HCT116 (cell line): ENCODE measurements around the gene LRRC3C. TPM values are rescaled to one million over a fixed set of nuclear protein-coding genes. Genes with fewer than 3 reads are reported as not detected.

ENCODE experiments used
- ATAC-seq: fragments of 200-7000 bp; cut with Tn5 transposase; 2 replicates; pipeline ENCODE4 v1.9.1; 2020; ENCODE audit warnings: mild to moderate bottlenecking, moderate library complexity
- BruUV-seq: library from RNA; stranded (reverse); fragments of 400-500 nt; replicated peaks from 2 replicates; lab custom pipeline; 2021; lab: Mats Ljungman, UMichigan
- CTCF ChIA-PET: fragments of 300-600 bp; sonication (Branson Sonifier 250); formaldehyde crosslinking; loops from one replicate; lab custom pipeline; 2021; ENCODE audit warnings: antibody characterized with exemption; lab: Charles Lee
- POLR2A ChIA-PET: fragments of 300-600, 350-600 bp; sonication (Branson Sonifier 250); formaldehyde crosslinking; loops from one replicate; lab custom pipeline; 2021; ENCODE audit warnings: antibody characterized with exemption; lab: Charles Lee
- RAD21 ChIA-PET, 2 experiments: fragments of 300-600 bp; sonication (Branson Sonifier 250); formaldehyde crosslinking; loops; one replicate each; lab custom pipeline; 2023; ENCODE audit warnings: low total read pairs in 2 of 2; ENCODE audit not compliant: uncharacterized antibody in 2 of 2, unreplicated experiment in 2 of 2, low non-redundant PET in 1 of 2; lab: Charles Lee
- DNase-seq: peaks from one replicate; pipeline ENCODE4 v3.0.0-alpha.2; 2010; ENCODE audit warnings: low read depth, low spot score
- H2AFZ ChIP-seq: fragments of 200-600 bp; shearing (Covaris generic), sonication (generic); 2 replicates; pipeline ENCODE4 v1.6.1; 2017; ENCODE audit warnings: low read depth, mixed run types, mixed read lengths, antibody characterized with exemption, low read length; ENCODE audit not compliant: poor library complexity, severe bottlenecking
- H3K27ac ChIP-seq: 2 replicates; pipeline ENCODE4 v1.5.1; 2012; ENCODE audit warnings: low read depth, low read length
- H3K27me3 ChIP-seq: fragments of 200-600 bp; sonication (generic); 2 replicates; pipeline ENCODE4 v1.6.1; 2016; ENCODE audit warnings: mixed run types, low read length, mixed read lengths; ENCODE audit not compliant: insufficient read depth
- H3K36me3 ChIP-seq, 2 experiments: fragments of 200-500 bp in 1 of 2; fragments of 200-600 bp in 1 of 2; sonication (Bioruptor generic) in 1 of 2; sonication (generic) in 1 of 2; 2 replicates each; pipeline versions ENCODE4 v1.5.1 to v1.6.1; 2014 to 2016; ENCODE audit warnings: low read length in 2 of 2, inconsistent platforms in 1 of 2, mixed read lengths in 1 of 2, mixed run types in 1 of 2; ENCODE audit not compliant: insufficient read depth in 2 of 2, control insufficient read depth in 1 of 2
- H3K4me1 ChIP-seq, 2 experiments: fragments of 200-600 bp in 1 of 2; sonication (generic) in 1 of 2; 2 replicates each; pipeline versions ENCODE4 v1.5.1 to v1.6.1; 2012 to 2017; ENCODE audit warnings: low read length in 2 of 2, inconsistent platforms in 1 of 2, mild to moderate bottlenecking in 1 of 2, mixed read lengths in 1 of 2, mixed run types in 1 of 2, moderate library complexity in 1 of 2; ENCODE audit not compliant: insufficient read depth in 2 of 2, control insufficient read depth in 1 of 2
- H3K4me2 ChIP-seq: fragments of 200-600 bp; sonication (generic); 2 replicates; pipeline ENCODE4 v1.6.1; 2017; ENCODE audit warnings: mixed run types, low read length, mixed read lengths
- H3K4me3 ChIP-seq, 2 experiments: fragments of 200-600 bp in 1 of 2; sonication (generic) in 1 of 2; replicated peaks in 1 of 2; 2 replicates each; pipeline ENCODE4 v1.5.1; 2011 to 2016; ENCODE audit warnings: low read length in 2 of 2, control low read depth in 1 of 2, low read depth in 1 of 2, mild to moderate bottlenecking in 1 of 2, mixed read lengths in 1 of 2, mixed run types in 1 of 2
- H3K79me2 ChIP-seq: fragments of 200-600 bp; sonication (generic); 2 replicates; pipeline ENCODE4 v1.6.1; 2017; ENCODE audit warnings: mild to moderate bottlenecking, mixed run types, low read length, moderate library complexity, mixed read lengths; ENCODE audit not compliant: insufficient read depth
- H3K9ac ChIP-seq: fragments of 200-600 bp; sonication (generic); 2 replicates; pipeline ENCODE4 v1.6.1; 2016; ENCODE audit warnings: low read length, mixed read lengths
- H3K9me2 ChIP-seq: fragments of 200-600 bp; sonication (generic), shearing (Covaris generic); 2 replicates; pipeline ENCODE4 v1.6.1; 2017; ENCODE audit warnings: mixed run types, mild to moderate bottlenecking, moderate library complexity; ENCODE audit not compliant: insufficient read depth
- H3K9me3 ChIP-seq, 2 experiments: fragments of 200-500 bp in 1 of 2; fragments of 200-600 bp in 1 of 2; sonication (Bioruptor generic) in 1 of 2; sonication (generic) in 1 of 2; 2 replicates each; pipeline ENCODE4 v1.6.1; 2014 to 2017; ENCODE audit warnings: low read length in 2 of 2, mixed read lengths in 2 of 2, inconsistent platforms in 1 of 2, low read depth in 1 of 2, mild to moderate bottlenecking in 1 of 2, mixed run types in 1 of 2, moderate library complexity in 1 of 2; ENCODE audit not compliant: control insufficient read depth in 1 of 2, insufficient read depth in 1 of 2
- H4K20me1 ChIP-seq: fragments of 200-600 bp; sonication (generic), shearing (Covaris generic); 2 replicates; pipeline ENCODE4 v1.6.1; 2017; ENCODE audit warnings: mixed run types, mild to moderate bottlenecking, moderate library complexity; ENCODE audit not compliant: insufficient read depth
- CEBPB ChIP-seq: IDR thresholded peaks from 2 replicates; pipeline ENCODE4 v1.6.1; 2012; ENCODE audit warnings: low read depth
- POLR2A ChIP-seq: IDR thresholded peaks from 2 replicates; pipeline ENCODE4 v1.7.0; 2011; ENCODE audit warnings: borderline replicate concordance; ENCODE audit not compliant: insufficient read depth, insufficient read length; ENCODE audit errors: extremely low read depth
- POLR2AphosphoS5 ChIP-seq: IDR thresholded peaks from 2 replicates; pipeline ENCODE4 v1.6.1; 2011; ENCODE audit warnings: mild to moderate bottlenecking, low read depth, low read length, moderate library complexity
- RAD21 ChIP-seq: IDR thresholded peaks from 2 replicates; pipeline ENCODE4 v1.6.1; 2012; ENCODE audit warnings: low read depth, mild to moderate bottlenecking
- SP1 ChIP-seq: IDR thresholded peaks from 2 replicates; pipeline ENCODE4 v1.6.1; 2012; ENCODE audit warnings: low read depth
- TCF7L2 ChIP-seq: IDR thresholded peaks from 2 replicates; pipeline ENCODE4 v1.7.0; 2011; ENCODE audit warnings: borderline replicate concordance, inconsistent platforms; ENCODE audit not compliant: insufficient read depth, insufficient read length; ENCODE audit errors: extremely low read depth
- ZFX ChIP-seq: fragments of 450-650 bp; IDR thresholded peaks from 2 replicates; pipeline ENCODE4 v1.6.1; 2017
- intact Hi-C: fragments of 100-400 bp; cut with micrococcal nuclease; formaldehyde crosslinking; loops from 2 replicates; pipeline ENCODE4 v1.10.0; 2022
- total RNA-seq: library from RNA; stranded (reverse); gene quantifications from one replicate; pipeline ENCODE4 v1.2.1, GENCODE V29; 2021; ENCODE audit not compliant: unreplicated experiment
- TF ChIP-seq, protein P1 (sequence below): IDR thresholded peaks from 2 replicates; pipeline ENCODE4 v1.6.1; 2012
- TF ChIP-seq, protein P2 (sequence below), 3 experiments: fragments of 200-600 bp in 1 of 3; sonication (generic) in 1 of 3; IDR thresholded peaks in 2 of 3; conservative IDR thresholded peaks in 1 of 3; 2 replicates each; pipeline ENCODE4 v1.5.1; 2012 to 2017; ENCODE audit warnings: low read depth in 2 of 3, low read length in 2 of 3, antibody characterized with exemption in 1 of 3, borderline replicate concordance in 1 of 3, control low read depth in 1 of 3, mild to moderate bottlenecking in 1 of 3, mixed read lengths in 1 of 3, mixed run types in 1 of 3, moderate library complexity in 1 of 3; ENCODE audit not compliant: insufficient read depth in 1 of 3
- TF ChIP-seq, protein P3 (sequence below): IDR thresholded peaks from 2 replicates; pipeline ENCODE4 v1.6.1; 2011; ENCODE audit warnings: mild to moderate bottlenecking, low read length, moderate library complexity; ENCODE audit not compliant: insufficient replicate concordance; ENCODE audit errors: extremely low read depth

LRRC3C gene
- total RNA-seq, 1 experiment from 2014 or later, result not detected

DNA sequence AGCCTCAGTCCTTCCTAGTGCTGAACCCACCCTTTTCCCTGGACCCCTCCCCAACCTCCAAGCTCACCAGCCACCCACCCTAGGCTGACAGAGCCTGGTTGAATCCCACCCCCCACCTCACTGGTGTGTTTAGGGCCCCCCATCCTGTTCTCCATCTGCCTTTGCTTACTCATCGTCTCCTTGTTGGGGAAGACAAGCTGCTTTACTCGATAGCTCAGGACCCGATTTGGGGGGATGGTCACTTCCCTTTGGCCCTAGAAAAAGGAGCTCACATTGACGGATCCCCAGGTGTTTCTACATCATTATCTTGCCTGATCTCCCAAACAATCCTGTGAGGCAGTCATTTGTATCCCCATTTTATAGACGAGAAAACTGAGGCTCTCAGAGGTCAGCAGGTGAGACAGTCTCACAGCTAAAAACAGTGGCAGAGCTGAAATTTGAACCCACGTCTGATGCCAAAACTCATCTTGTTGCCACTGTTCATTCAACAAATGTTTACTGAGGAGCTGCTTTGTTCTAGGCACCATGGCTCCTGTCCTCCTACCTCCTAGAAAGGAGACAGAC lies 18.7 kb upstream of the LRRC3C start (continued):
- TF ChIP-seq, protein P1, sequence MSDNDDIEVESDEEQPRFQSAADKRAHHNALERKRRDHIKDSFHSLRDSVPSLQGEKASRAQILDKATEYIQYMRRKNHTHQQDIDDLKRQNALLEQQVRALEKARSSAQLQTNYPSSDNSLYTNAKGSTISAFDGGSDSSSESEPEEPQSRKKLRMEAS, result no peak
- TF ChIP-seq SP1, result no peak
- TF ChIP-seq RAD21, result no peak
- TF ChIP-seq POLR2A, result no peak
- no peak for TF ChIP-seq TCF7L2
- TF ChIP-seq, protein P2, sequence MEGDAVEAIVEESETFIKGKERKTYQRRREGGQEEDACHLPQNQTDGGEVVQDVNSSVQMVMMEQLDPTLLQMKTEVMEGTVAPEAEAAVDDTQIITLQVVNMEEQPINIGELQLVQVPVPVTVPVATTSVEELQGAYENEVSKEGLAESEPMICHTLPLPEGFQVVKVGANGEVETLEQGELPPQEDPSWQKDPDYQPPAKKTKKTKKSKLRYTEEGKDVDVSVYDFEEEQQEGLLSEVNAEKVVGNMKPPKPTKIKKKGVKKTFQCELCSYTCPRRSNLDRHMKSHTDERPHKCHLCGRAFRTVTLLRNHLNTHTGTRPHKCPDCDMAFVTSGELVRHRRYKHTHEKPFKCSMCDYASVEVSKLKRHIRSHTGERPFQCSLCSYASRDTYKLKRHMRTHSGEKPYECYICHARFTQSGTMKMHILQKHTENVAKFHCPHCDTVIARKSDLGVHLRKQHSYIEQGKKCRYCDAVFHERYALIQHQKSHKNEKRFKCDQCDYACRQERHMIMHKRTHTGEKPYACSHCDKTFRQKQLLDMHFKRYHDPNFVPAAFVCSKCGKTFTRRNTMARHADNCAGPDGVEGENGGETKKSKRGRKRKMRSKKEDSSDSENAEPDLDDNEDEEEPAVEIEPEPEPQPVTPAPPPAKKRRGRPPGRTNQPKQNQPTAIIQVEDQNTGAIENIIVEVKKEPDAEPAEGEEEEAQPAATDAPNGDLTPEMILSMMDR (IDR thresholded peaks at IDR 0.05 in 2 of 3, conservative IDR thresholded peaks at IDR 0.05 in 1 of 3; ENCODE audit: borderline replicate concordance in 1 of 3, insufficient read depth in 1 of 3, low read depth in 2 of 3, low read length in 2 of 3), result no peak

DNA sequence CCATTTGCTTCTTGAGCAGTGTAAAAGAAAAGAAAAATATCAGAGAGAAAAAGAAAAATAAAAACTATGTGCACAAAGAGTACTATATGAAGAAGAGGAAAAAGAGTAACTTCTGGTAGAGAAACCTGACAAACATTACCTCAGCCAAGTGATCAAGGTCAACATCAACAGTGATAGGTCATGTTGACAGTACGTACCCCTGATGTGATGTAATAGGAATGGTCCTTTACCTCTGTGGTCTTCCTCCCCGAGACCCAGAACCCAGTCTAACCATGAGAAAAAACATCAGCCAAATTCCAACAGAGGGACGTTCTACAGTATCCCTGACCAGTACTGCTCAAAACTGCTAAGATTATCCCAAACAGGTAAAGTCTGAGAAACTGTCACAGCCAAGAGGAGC lies 13.5 kb upstream of the LRRC3C start:
- CTCF ChIA-PET, result no interaction called here

More for the DNA sequence above, 13.5 kb upstream of the LRRC3C start:
- TF ChIP-seq, protein P3, sequence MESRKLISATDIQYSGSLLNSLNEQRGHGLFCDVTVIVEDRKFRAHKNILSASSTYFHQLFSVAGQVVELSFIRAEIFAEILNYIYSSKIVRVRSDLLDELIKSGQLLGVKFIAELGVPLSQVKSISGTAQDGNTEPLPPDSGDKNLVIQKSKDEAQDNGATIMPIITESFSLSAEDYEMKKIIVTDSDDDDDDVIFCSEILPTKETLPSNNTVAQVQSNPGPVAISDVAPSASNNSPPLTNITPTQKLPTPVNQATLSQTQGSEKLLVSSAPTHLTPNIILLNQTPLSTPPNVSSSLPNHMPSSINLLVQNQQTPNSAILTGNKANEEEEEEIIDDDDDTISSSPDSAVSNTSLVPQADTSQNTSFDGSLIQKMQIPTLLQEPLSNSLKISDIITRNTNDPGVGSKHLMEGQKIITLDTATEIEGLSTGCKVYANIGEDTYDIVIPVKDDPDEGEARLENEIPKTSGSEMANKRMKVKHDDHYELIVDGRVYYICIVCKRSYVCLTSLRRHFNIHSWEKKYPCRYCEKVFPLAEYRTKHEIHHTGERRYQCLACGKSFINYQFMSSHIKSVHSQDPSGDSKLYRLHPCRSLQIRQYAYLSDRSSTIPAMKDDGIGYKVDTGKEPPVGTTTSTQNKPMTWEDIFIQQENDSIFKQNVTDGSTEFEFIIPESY, result no peak
- TF ChIP-seq CEBPB (no peak), POLR2AphosphoS5 (no peak), ZFX (no peak)
- TF ChIP-seq, protein P1, result no peak
- H4K20me1 ChIP-seq, result no peaks in the 10 kb centered on the region
- peaks cover 0 to 3% of the 10 kb centered on the region in 2 experiments; a peak in 1 of 4 replicates for H3K36me3 ChIP-seq
- POLR2A ChIA-PET, result no interaction called here
- H3K27ac ChIP-seq, result no peak overlapping the region
- ATAC-seq (no peak), DNase-seq (no peak)
- H2AFZ ChIP-seq, result no peak overlapping the region
- RAD21 ChIA-PET, result no interaction called here
- H3K9me3 ChIP-seq, result no peaks in the 10 kb centered on the region
- BruUV-seq, result no TSS peak
- intact Hi-C loops, result no loop called here
- no peaks in the 10 kb centered on the region for H3K4me1 ChIP-seq
- H3K4me3 ChIP-seq, result no peak overlapping the region
- H3K4me2 ChIP-seq, result no peak overlapping the region
- no peaks in the 10 kb centered on the region for H3K27me3 ChIP-seq
- no peaks in the 10 kb centered on the region for H3K9me2 ChIP-seq
- H3K79me2 ChIP-seq, result no peaks in the 10 kb centered on the region
- no peak overlapping the region for H3K9ac ChIP-seq
